ENCODE results near the gene POM121L12.

The POM121L12 gene

DNA sequence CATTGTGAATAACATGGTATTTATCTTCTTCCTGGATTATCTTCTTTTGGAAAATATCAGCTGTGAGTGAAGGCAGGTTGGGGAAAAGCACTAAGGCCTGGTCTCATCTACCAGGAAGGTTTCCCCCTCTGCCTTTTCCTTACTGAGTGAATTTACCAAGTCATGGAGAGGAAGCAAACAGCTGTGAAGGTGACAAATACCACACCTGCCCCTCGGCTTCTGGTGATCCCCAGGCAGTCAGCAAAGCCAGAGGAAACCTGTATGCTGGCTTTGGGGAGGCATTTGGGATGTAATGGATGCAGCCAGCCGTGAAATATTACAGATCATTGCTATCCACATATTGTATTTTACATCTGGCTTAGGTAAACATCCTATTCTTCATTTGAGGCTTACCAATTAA, 24.2 kb downstream of the POM121L12 start:
- H3K4me3 ChIP-seq (ENCODE audit: low read length): no peak overlapping the region
- H2AFZ ChIP-seq (ENCODE audit: low read depth, low read length): no peak overlapping the region
- H3K4me1 ChIP-seq (ENCODE audit: low read length): no peaks in the 10 kb centered on the region
- H3K4me2 ChIP-seq (ENCODE audit: low read length): no peak overlapping the region
- no peaks in the 10 kb centered on the region for H4K20me1 ChIP-seq (ENCODE audit: insufficient read depth, low read length)
- no peaks in the 10 kb centered on the region for H3K9me3 ChIP-seq (ENCODE audit: insufficient read depth, low read length)
- H3K36me3 ChIP-seq (replicated peaks; ENCODE audit: low read depth, low read length): no peaks in the 10 kb centered on the region
- TF ChIP-seq, protein P1, sequence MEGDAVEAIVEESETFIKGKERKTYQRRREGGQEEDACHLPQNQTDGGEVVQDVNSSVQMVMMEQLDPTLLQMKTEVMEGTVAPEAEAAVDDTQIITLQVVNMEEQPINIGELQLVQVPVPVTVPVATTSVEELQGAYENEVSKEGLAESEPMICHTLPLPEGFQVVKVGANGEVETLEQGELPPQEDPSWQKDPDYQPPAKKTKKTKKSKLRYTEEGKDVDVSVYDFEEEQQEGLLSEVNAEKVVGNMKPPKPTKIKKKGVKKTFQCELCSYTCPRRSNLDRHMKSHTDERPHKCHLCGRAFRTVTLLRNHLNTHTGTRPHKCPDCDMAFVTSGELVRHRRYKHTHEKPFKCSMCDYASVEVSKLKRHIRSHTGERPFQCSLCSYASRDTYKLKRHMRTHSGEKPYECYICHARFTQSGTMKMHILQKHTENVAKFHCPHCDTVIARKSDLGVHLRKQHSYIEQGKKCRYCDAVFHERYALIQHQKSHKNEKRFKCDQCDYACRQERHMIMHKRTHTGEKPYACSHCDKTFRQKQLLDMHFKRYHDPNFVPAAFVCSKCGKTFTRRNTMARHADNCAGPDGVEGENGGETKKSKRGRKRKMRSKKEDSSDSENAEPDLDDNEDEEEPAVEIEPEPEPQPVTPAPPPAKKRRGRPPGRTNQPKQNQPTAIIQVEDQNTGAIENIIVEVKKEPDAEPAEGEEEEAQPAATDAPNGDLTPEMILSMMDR (IDR thresholded peaks at IDR 0.05; ENCODE audit: low read depth, low read length): no peak
- TF ChIP-seq EZH2phosphoT487 (IDR thresholded peaks at IDR 0.05; ENCODE audit: low read depth): no peak
- H3K79me2 ChIP-seq (ENCODE audit: low read length): no peaks in the 10 kb centered on the region
- H3K27me3 ChIP-seq (ENCODE audit: low read depth, low read length): no peaks in the 10 kb centered on the region
- no peak overlapping the region for H3K27ac ChIP-seq (ENCODE audit: low read length)
- no peak overlapping the region for H3K9ac ChIP-seq (ENCODE audit: low read length)

DNA sequence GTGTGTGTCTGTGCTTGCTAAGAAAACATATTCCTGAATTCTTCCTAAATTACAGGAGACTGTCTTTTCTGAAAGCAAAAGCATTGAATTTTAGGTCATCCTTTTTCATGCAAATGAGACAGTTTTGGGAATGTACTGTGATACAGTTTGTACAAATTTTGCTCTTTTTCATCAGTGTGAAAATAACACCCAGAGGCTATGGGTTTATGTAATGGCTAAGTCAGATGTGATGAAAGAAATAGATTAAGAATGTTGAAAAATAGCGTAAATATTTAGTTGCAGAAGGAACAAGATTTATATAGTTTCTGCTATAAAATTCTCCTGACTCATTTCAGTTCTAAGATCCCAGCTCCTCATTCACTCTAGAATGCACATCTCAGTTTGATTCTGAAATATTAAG, 24.6 kb downstream of the POM121L12 start:
- no peaks in the 10 kb centered on the region for H3K4me1 ChIP-seq (ENCODE audit: low read length)
- H3K4me2 ChIP-seq (ENCODE audit: low read length): no peak overlapping the region
- no peak overlapping the region for H3K27ac ChIP-seq (ENCODE audit: low read length)
- H3K9me3 ChIP-seq (ENCODE audit: insufficient read depth, low read length): no peaks in the 10 kb centered on the region
- no peak overlapping the region for H2AFZ ChIP-seq (ENCODE audit: low read depth, low read length)
- no peak overlapping the region for H3K9ac ChIP-seq (ENCODE audit: low read length)
- H3K79me2 ChIP-seq (ENCODE audit: low read length): no peaks in the 10 kb centered on the region
- no peaks in the 10 kb centered on the region for H3K36me3 ChIP-seq (replicated peaks; ENCODE audit: low read depth, low read length)
- no peaks in the 10 kb centered on the region for H3K27me3 ChIP-seq (ENCODE audit: low read depth, low read length)
- TF ChIP-seq, protein P1 (IDR thresholded peaks at IDR 0.05; ENCODE audit: low read depth, low read length): no peak
- TF ChIP-seq EZH2phosphoT487 (IDR thresholded peaks at IDR 0.05; ENCODE audit: low read depth): no peak
- no peak overlapping the region for H3K4me3 ChIP-seq (ENCODE audit: low read length)
- no peaks in the 10 kb centered on the region for H4K20me1 ChIP-seq (ENCODE audit: insufficient read depth, low read length)

DNA sequence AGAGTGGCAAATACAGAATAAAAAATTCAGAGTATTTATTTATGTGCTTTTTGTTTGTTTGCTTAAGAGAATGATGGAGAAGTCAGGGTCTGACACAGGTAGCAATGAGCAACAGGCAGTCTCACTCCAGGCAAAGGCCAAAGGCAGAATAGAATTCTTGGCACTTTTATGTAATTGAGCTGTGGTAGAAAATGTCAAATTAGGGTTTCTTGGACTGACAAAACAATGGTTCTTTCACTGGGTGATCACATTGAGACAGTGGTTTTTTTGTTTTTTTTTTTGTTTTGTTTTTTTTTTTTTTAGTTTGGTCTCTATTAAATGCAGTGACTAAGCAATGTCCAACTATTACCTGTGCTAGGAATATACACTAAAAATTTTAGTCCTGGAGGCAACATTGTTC, 27.4 kb downstream of the POM121L12 start:
- Histone ChIP-seq H3K27ac (ENCODE audit: low read length) (no peak overlapping the region), H3K4me2 (ENCODE audit: low read length) (no peak overlapping the region), H3K9ac (ENCODE audit: low read length) (no peak overlapping the region), H3K27me3 (ENCODE audit: low read depth, low read length) (no peaks in the 10 kb centered on the region), H3K4me3 (ENCODE audit: low read length) (no peak overlapping the region), H2AFZ (ENCODE audit: low read depth, low read length) (no peak overlapping the region), H3K4me1 (ENCODE audit: low read length) (no peaks in the 10 kb centered on the region), H4K20me1 (ENCODE audit: insufficient read depth, low read length) (no peaks in the 10 kb centered on the region), H3K36me3 (replicated peaks; ENCODE audit: low read depth, low read length) (no peaks in the 10 kb centered on the region), H3K79me2 (ENCODE audit: low read length) (no peaks in the 10 kb centered on the region), H3K9me3 (ENCODE audit: insufficient read depth, low read length) (no peaks in the 10 kb centered on the region)
- TF ChIP-seq, protein P1 (IDR thresholded peaks at IDR 0.05; ENCODE audit: low read depth, low read length): no peak
- TF ChIP-seq EZH2phosphoT487 (IDR thresholded peaks at IDR 0.05; ENCODE audit: low read depth): no peak

DNA sequence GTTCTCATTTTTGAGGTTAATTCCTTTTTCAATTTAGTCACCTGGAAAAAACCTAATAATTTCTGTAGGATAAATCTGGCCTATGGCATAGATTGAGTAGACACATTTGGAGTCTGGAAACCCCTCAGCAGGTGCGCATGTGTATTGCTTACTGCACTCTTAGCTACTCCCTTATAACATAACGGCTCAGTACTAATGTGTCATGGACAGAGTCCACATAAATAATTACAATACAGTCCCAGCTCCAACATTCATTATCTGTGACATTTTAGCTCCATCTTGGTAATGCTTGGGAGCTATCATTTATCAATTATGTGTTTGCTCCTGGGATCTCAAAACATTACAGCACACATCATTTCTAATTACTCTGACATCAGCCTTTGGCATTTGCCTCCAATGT, 33.2 kb downstream of the POM121L12 start:
- H3K27ac ChIP-seq (ENCODE audit: low read length): no peak overlapping the region
- H2AFZ ChIP-seq (ENCODE audit: low read depth, low read length): no peak overlapping the region
- H3K9ac ChIP-seq (ENCODE audit: low read length): no peak overlapping the region

More for the DNA sequence above, 33.2 kb downstream of the POM121L12 start:
- no peaks in the 10 kb centered on the region for H3K36me3 ChIP-seq (replicated peaks; ENCODE audit: low read depth, low read length)
- no peaks in the 10 kb centered on the region for H3K79me2 ChIP-seq (ENCODE audit: low read length)
- H4K20me1 ChIP-seq (ENCODE audit: insufficient read depth, low read length): no peaks in the 10 kb centered on the region
- H3K4me2 ChIP-seq (ENCODE audit: low read length): no peak overlapping the region
- TF ChIP-seq, protein P1 (IDR thresholded peaks at IDR 0.05; ENCODE audit: low read depth, low read length): no peak
- no peak for TF ChIP-seq EZH2phosphoT487 (IDR thresholded peaks at IDR 0.05; ENCODE audit: low read depth)
- H3K27me3 ChIP-seq (ENCODE audit: low read depth, low read length): no peaks in the 10 kb centered on the region
- no peaks in the 10 kb centered on the region for H3K9me3 ChIP-seq (ENCODE audit: insufficient read depth, low read length)
- no peaks in the 10 kb centered on the region for H3K4me1 ChIP-seq (ENCODE audit: low read length)
- H3K4me3 ChIP-seq (ENCODE audit: low read length): no peak overlapping the region

Measured in OCI-LY3 (cell line).